HepG2 (cell line): ENCODE results near the gene NSD2. TPM values are rescaled to one million over a fixed set of nuclear protein-coding genes. Genes with fewer than 3 reads are reported as not detected.

Source experiments
- ATAC-seq: fragments of 200-7000 bp; cut with Tn5 transposase; 3 replicates; pipeline ENCODE4 v1.9.1; 2020; ENCODE audit warnings: mild to moderate bottlenecking, moderate library complexity
- BruUV-seq: library from RNA; stranded (reverse); fragments of 400-500 nt; replicated peaks from 2 replicates; lab custom pipeline; 2021; lab: Mats Ljungman, UMichigan
- CTCF ChIA-PET: fragments of 300-600 bp; formaldehyde crosslinking; extraction: SDS; loops from one replicate; lab custom pipeline; 2021; ENCODE audit warnings: low total read pairs, inconsistent platforms, low intra/inter-chr PET ratio; lab: Yijun Ruan, JAX
- POLR2A ChIA-PET: fragments of 350-600 bp; sonication (Branson Sonifier 250); formaldehyde crosslinking; loops from one replicate; lab custom pipeline; 2020; ENCODE audit warnings: antibody characterized with exemption, inconsistent platforms; lab: Yijun Ruan, JAX
- DNase-seq: peaks from one replicate; pipeline ENCODE4 v3.0.0-alpha.2; 2015; ENCODE audit warnings: low spot score
- FAIRE-seq: peaks from 3 replicates; lab custom pipeline; 2011; peaks lifted over from hg19 to GRCh38; lab: Jason Lieb, UNC
- H2AFZ ChIP-seq: one replicate; pipeline ENCODE4 v1.6.1; 2011; ENCODE audit warnings: low read length, inconsistent platforms
- H3K27ac ChIP-seq: fragments of 300-600 bp; 3 replicates; pipeline ENCODE4 v1.8.0; 2011; ENCODE audit warnings: mixed run types, mild to moderate bottlenecking, mixed read lengths, low read length, inconsistent platforms; ENCODE audit not compliant: insufficient read depth; ENCODE audit errors: extremely low read length
- H3K27me3 ChIP-seq, 2 experiments: fragments of 200-600 bp in 1 of 2; 2 replicates in 1 of 2; 3 replicates in 1 of 2; pipeline versions ENCODE4 v1.6.0 to v1.8.0; 2011; ENCODE audit warnings: low read length in 2 of 2, mild to moderate bottlenecking in 2 of 2, moderate library complexity in 2 of 2, inconsistent platforms in 1 of 2; ENCODE audit not compliant: insufficient read depth in 2 of 2, control insufficient read depth in 1 of 2
- H3K36me3 ChIP-seq, 2 experiments: fragments of 200-600 bp in 1 of 2; replicated peaks in 1 of 2; 2 replicates in 1 of 2; 3 replicates in 1 of 2; pipeline versions ENCODE4 v1.5.1 to v1.8.0; 2011; ENCODE audit warnings: low read length in 2 of 2, inconsistent platforms in 1 of 2; ENCODE audit not compliant: insufficient read depth in 2 of 2, control insufficient read depth in 1 of 2
- H3K4me1 ChIP-seq: 2 replicates; pipeline ENCODE4 v1.5.1; 2012; ENCODE audit warnings: low read length, inconsistent platforms; ENCODE audit not compliant: insufficient read depth
- H3K4me2 ChIP-seq: 2 replicates; pipeline ENCODE4 v1.6.0; 2011; ENCODE audit warnings: low read depth, low read length, inconsistent platforms
- H3K4me3 ChIP-seq, 3 experiments: fragments of 200-600 bp in 1 of 3; sonication (generic), shearing (Covaris generic) in 1 of 3; replicated peaks in 1 of 3; 2 replicates each; pipeline ENCODE4 v1.5.1; 2011 to 2016; ENCODE audit warnings: low read length in 3 of 3, inconsistent platforms in 2 of 3, low read depth in 2 of 3, mild to moderate bottlenecking in 2 of 3, control low read depth in 1 of 3, mixed read lengths in 1 of 3; ENCODE audit not compliant: insufficient read depth in 1 of 3
- H3K79me2 ChIP-seq: one replicate; pipeline ENCODE4 v1.6.1; 2011; ENCODE audit warnings: low read length, inconsistent platforms; ENCODE audit not compliant: insufficient read depth
- H3K9ac ChIP-seq: 2 replicates; pipeline ENCODE4 v1.6.0; 2011; ENCODE audit warnings: mild to moderate bottlenecking, low read depth, low read length, inconsistent platforms; ENCODE audit not compliant: insufficient read depth
- H3K9me3 ChIP-seq: 2 replicates; pipeline ENCODE4 v1.5.1; 2012; ENCODE audit warnings: mild to moderate bottlenecking, low read length
- H4K20me1 ChIP-seq: 2 replicates; pipeline ENCODE4 v1.6.0; 2011; ENCODE audit warnings: inconsistent platforms, mild to moderate bottlenecking, low read length, moderate library complexity; ENCODE audit not compliant: insufficient read depth
- AFF4 ChIP-seq: sonication (generic); formaldehyde crosslinking; IDR thresholded peaks from 2 replicates; pipeline ENCODE4 v1.4.0; 2020; ENCODE audit warnings: missing genetic modification reagents
- ARNTL ChIP-seq: sonication (generic); formaldehyde crosslinking; IDR thresholded peaks from 2 replicates; pipeline ENCODE4 v1.4.0; 2020; ENCODE audit warnings: mild to moderate bottlenecking, missing genetic modification reagents
- ATF7-NPFF ChIP-seq: sonication (generic); formaldehyde crosslinking; IDR thresholded peaks from 2 replicates; pipeline ENCODE4 v1.8.1; 2023; ENCODE audit warnings: mild to moderate bottlenecking, low read depth, missing genetic modification reagents, moderate library complexity
- CEBPB ChIP-seq: IDR thresholded peaks from 2 replicates; pipeline ENCODE4 v1.6.1; 2011; ENCODE audit warnings: low read depth, low read length, improper control_type of control experiment, borderline replicate concordance
- HDAC6 ChIP-seq: fragments of 200-600 bp; sonication (generic); IDR thresholded peaks from 2 replicates; pipeline ENCODE4 v1.7.0; 2017; ENCODE audit warnings: mild to moderate bottlenecking, antibody characterized with exemption, low read length, low read depth
- SKI ChIP-seq: fragments of 450-650 bp; IDR thresholded peaks from one replicate; pipeline ENCODE4 v1.6.1; 2018; ENCODE audit warnings: mild to moderate bottlenecking; ENCODE audit not compliant: partially characterized antibody
- SSRP1 ChIP-seq: IDR thresholded peaks from 2 replicates; pipeline ENCODE4 v1.6.1; 2016; ENCODE audit warnings: control low read depth
- XBP1 ChIP-seq: sonication (generic); formaldehyde crosslinking; IDR thresholded peaks from 2 replicates; pipeline ENCODE4 v1.5.0; 2020; ENCODE audit warnings: missing genetic modification reagents
- ZBTB4 ChIP-seq: sonication (generic); formaldehyde crosslinking; IDR thresholded peaks from 2 replicates; pipeline ENCODE4 v1.4.0; 2020; ENCODE audit warnings: missing genetic modification reagents, mild to moderate bottlenecking, borderline replicate concordance
- ZFP90 ChIP-seq: sonication (generic); formaldehyde crosslinking; IDR thresholded peaks from 2 replicates; pipeline ENCODE4 v1.8.0; 2022; ENCODE audit warnings: missing genetic modification reagents, mild to moderate bottlenecking, inconsistent platforms, borderline replicate concordance
- ZFYVE20 ChIP-seq: sonication (generic); formaldehyde crosslinking; IDR thresholded peaks from 2 replicates; pipeline ENCODE4 v1.8.0; 2023; ENCODE audit warnings: low read depth, mild to moderate bottlenecking, moderate library complexity, missing genetic modification reagents, borderline replicate concordance
- ZNF430 ChIP-seq: sonication (generic); formaldehyde crosslinking; IDR thresholded peaks from 2 replicates; pipeline ENCODE4 v1.9.0; 2021; ENCODE audit warnings: mild to moderate bottlenecking, missing genetic modification reagents
- ZNF446 ChIP-seq: sonication (generic); formaldehyde crosslinking; IDR thresholded peaks from 2 replicates; pipeline ENCODE4 v1.5.0; 2020; ENCODE audit warnings: mild to moderate bottlenecking, missing genetic modification reagents
- ZNF577 ChIP-seq: sonication (generic); formaldehyde crosslinking; IDR thresholded peaks from 2 replicates; pipeline ENCODE4 v1.4.0; 2020; ENCODE audit warnings: mild to moderate bottlenecking, low read depth, missing genetic modification reagents, borderline replicate concordance
- ZNF607 ChIP-seq: sonication (generic); formaldehyde crosslinking; IDR thresholded peaks from 2 replicates; pipeline ENCODE4 v1.5.1; 2020; ENCODE audit warnings: missing genetic modification reagents, mild to moderate bottlenecking, borderline replicate concordance
- ZNF782 ChIP-seq: sonication (generic); formaldehyde crosslinking; IDR thresholded peaks from 2 replicates; pipeline ENCODE4 v1.4.0; 2020; ENCODE audit warnings: missing genetic modification reagents, mild to moderate bottlenecking, borderline replicate concordance
- ZNF792 ChIP-seq: IDR thresholded peaks from 2 replicates; pipeline ENCODE4 v1.6.1; 2016
- ZNF841 ChIP-seq: sonication (generic); formaldehyde crosslinking; IDR thresholded peaks from 2 replicates; pipeline ENCODE4 v1.8.1; 2023; ENCODE audit warnings: missing genetic modification reagents, borderline replicate concordance
- WGBS: methylation state at CpG from one replicate; pipeline ENCODE4 v1.1.6; 2017; ENCODE audit warnings: low lambda C conversion rate; 5-methylcytosine and 5-hydroxymethylcytosine counted together
- in situ Hi-C: cut with HindIII; loops from 2 replicates; pipeline ENCODE4 v1.10.0; 2017; ENCODE audit warnings: low pct_unique_long_range_greater_than_20kb; ENCODE audit not compliant: extremely low pct_ligation_motif_present
- intact Hi-C: fragments of 100-400 bp; cut with micrococcal nuclease; formaldehyde crosslinking; loops from one replicate; pipeline ENCODE4 v1.10.0; 2022; ENCODE audit not compliant: unreplicated experiment
- polyA plus RNA-seq, 8 experiments: library from polyadenylated mRNA; depleted of rRNA in 3 of 8; stranded (reverse) in 7 of 8; unstranded in 1 of 8; fragments of >200 nt; fragmentation: Illumina TruSeq in 4 of 8; extraction: Trizol in 4 of 8; gene quantifications; 2 replicates each; pipeline versions ENCODE4 v1.2.1 to v1.2.3, GENCODE V29; 2011 to 2016; ENCODE audit warnings: low read depth in 4 of 8, missing spikeins in 1 of 8, mixed read lengths in 1 of 8; ENCODE audit not compliant: insufficient read depth in 1 of 8
- total RNA-seq, 5 experiments: library from RNA; depleted of rRNA; stranded (reverse); fragments of >200 nt; fragmentation: Illumina TruSeq; extraction: Trizol; gene quantifications; 2 replicates each; pipeline ENCODE4 v1.2.3, GENCODE V29; 2016; ENCODE audit warnings: low read depth in 1 of 5
- TF ChIP-seq, protein P1 (sequence below): sonication (generic); formaldehyde crosslinking; IDR thresholded peaks from 2 replicates; pipeline ENCODE4 v1.8.0; 2023; ENCODE audit warnings: mild to moderate bottlenecking, missing genetic modification reagents

The NSD2 gene
- total and polyA plus RNA-seq, 2 of the 13 experiments (the other 11 are each of a cell fraction or from before 2014, with no cell fraction given) = 22.0 to 65.9 TPM

DNA sequence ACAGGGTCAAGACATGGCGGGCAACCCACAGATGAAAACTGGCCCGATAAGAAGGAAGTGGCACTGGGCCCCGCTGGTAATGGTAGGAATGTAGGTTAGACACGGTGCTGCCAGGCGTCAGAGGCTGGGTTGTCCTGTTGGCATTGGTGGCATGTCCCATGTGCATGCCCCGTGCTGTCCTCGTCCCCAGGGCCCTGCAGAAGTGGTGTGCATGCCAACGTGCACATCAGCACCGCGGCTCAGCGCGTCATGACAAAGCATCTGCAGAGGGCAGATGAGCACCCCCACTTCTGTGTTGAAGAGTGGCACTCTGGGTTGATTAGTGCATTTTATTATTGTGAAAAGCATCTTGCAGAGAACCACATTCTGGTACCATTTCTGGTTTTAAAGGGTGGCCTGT, 102.0 kb downstream of the NSD2 start:
- Histone ChIP-seq H3K36me3 (peaks cover 43 to 94% of the 10 kb centered on the region in 2 experiments), H2AFZ (no peak overlapping the region), H4K20me1 (no peaks in the 10 kb centered on the region), H3K9ac (no peak overlapping the region), H3K27me3 (no peaks in the 10 kb centered on the region), H3K4me1 (no peaks in the 10 kb centered on the region), H3K4me3 (no peak overlapping the region), H3K4me2 (no peak overlapping the region), H3K27ac (no peak overlapping the region), H3K79me2 (no peaks in the 10 kb centered on the region), H3K9me3 (no peaks in the 10 kb centered on the region)
- ChIA-PET CTCF (no interaction called here), POLR2A (no interaction called here)
- BruUV-seq = no TSS peak
- 98% methylated on average over 11 of the region's 12 CpGs for WGBS
- intact Hi-C loops = no loop called here
- DNase-seq = no peak
- no peak for FAIRE-seq
- no peak for ATAC-seq
- in situ Hi-C loops = no loop called here
- TF ChIP-seq ZNF430 (CRISPR knock-in tag) (no peak), ZNF792 (CRISPR knock-in tag) (no peak), ZFP90 (CRISPR knock-in tag) (no peak), ZNF446 (CRISPR knock-in tag) (no peak), ZNF577 (no peak), XBP1 (CRISPR knock-in tag) (no peak), ZNF782 (CRISPR knock-in tag) (no peak), ZBTB4 (CRISPR knock-in tag) (no peak), HDAC6 (no peak), ZFYVE20 (no peak), SSRP1 (CRISPR knock-in tag) (no peak), SKI (no peak), ATF7-NPFF (CRISPR knock-in tag) (no peak), ZNF841 (CRISPR knock-in tag) (no peak), CEBPB (no peak), ARNTL (CRISPR knock-in tag) (no peak), ZNF607 (CRISPR knock-in tag) (no peak), AFF4 (CRISPR knock-in tag) (no peak)
- TF ChIP-seq, protein P1, sequence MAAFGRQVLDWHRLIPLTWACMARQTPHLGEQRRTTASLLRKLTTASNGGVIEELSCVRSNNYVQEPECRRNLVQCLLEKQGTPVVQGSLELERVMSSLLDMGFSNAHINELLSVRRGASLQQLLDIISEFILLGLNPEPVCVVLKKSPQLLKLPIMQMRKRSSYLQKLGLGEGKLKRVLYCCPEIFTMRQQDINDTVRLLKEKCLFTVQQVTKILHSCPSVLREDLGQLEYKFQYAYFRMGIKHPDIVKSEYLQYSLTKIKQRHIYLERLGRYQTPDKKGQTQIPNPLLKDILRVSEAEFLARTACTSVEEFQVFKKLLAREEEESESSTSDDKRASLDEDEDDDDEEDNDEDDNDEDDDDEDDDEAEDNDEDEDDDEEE (CRISPR knock-in tag) = no peak
